ENCODE results near the gene DLL1.

Gene DLL1

GRCh38 chr6:170279426-170279825, 11.5 kb downstream of the DLL1 start:
- Histone ChIP-seq H3K27me3 (replicated peaks; ENCODE audit: control insufficient read depth, insufficient read depth, low read length) (peaks cover 12% of the 10 kb centered on the region), H3K9me3 (ENCODE audit: control insufficient read depth, low read length) (no peaks in the 10 kb centered on the region), H3K4me3 (ENCODE audit: low read length) (no peak overlapping the region), H3K4me1 (ENCODE audit: control insufficient read depth, insufficient read depth, low read length) (peaks cover 18% of the 10 kb centered on the region), H3K9ac (ENCODE audit: low read length) (no peak overlapping the region), H3K36me3 (ENCODE audit: control insufficient read depth, insufficient read depth, low read length, severe bottlenecking) (no peaks in the 10 kb centered on the region)
- DNase-seq (ENCODE audit: low read depth): no peak

DNA sequence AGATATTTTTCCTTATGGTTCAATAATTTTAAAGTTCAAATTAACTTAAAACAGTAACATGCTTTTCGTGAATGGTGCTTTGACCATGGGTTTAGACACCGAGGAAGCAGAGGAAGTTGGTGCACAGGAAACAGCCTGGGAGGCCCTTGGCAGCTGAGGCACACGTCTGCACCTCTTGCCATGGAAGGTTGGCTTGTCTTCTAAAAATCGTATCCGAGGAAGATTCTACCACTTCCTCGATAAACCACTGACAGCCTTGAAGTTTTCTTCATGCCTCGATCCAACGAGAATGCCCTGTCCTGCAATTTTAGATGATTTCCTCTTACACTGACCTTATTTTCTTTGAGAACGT, 12.2 kb downstream of the DLL1 start:
- Histone ChIP-seq H3K4me3 (ENCODE audit: low read length) (no peak overlapping the region), H3K9me3 (ENCODE audit: control insufficient read depth, low read length) (no peaks in the 10 kb centered on the region), H3K36me3 (ENCODE audit: control insufficient read depth, insufficient read depth, low read length, severe bottlenecking) (no peaks in the 10 kb centered on the region), H3K9ac (ENCODE audit: low read length) (no peak overlapping the region), H3K4me1 (ENCODE audit: control insufficient read depth, insufficient read depth, low read length) (peaks cover 18% of the 10 kb centered on the region), H3K27me3 (replicated peaks; ENCODE audit: control insufficient read depth, insufficient read depth, low read length) (peaks cover 19% of the 10 kb centered on the region)
- DNase-seq (ENCODE audit: low read depth): no peak

GRCh38 chr6:170277893-170278742, 12.8 kb downstream of the DLL1 start:
- peaks cover 24% of the 10 kb centered on the region for H3K27me3 ChIP-seq (replicated peaks; ENCODE audit: control insufficient read depth, insufficient read depth, low read length)
- no peaks in the 10 kb centered on the region for H3K36me3 ChIP-seq (ENCODE audit: control insufficient read depth, insufficient read depth, low read length, severe bottlenecking)
- peaks cover 18% of the 10 kb centered on the region for H3K4me1 ChIP-seq (ENCODE audit: control insufficient read depth, insufficient read depth, low read length)
- no peak overlapping the region for H3K4me3 ChIP-seq (ENCODE audit: low read length)
- no peaks in the 10 kb centered on the region for H3K9me3 ChIP-seq (ENCODE audit: control insufficient read depth, low read length)
- DNase-seq (ENCODE audit: low read depth): no peak
- H3K9ac ChIP-seq (ENCODE audit: low read length): no peak overlapping the region

DNA sequence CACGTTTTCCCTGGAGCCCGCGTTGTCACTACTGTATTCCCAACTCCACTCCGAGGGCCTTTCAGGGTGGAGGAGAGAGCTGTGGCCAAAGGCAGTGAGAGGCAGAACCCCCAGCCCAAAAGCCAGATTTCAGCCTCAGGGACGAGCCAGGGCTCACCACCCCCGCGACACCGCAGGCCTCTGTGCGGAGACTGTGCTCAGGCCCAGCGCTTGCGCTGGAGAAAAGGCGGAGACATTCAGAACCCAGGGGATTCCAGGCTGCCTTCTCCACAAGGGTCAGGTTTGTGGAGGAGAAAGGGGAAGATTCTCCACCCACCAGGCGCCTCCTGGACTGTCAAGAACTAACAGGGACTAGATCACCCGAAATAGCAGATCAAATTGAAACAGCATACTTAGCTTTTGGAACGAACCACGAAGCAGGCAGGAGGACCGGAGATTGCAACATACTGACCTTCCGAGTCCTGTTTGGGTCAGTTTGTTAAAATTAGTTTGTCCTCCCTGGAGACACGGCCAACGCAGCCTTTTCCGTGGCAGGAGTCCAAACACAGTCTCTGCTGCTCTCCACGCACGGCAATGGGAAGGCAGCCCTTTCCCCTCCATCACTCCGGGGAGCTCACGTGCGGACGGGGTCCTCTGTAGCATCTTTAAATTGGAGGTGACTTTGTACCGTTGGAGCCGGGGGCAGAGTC, 14.4 kb downstream of the DLL1 start:
- DNase-seq (ENCODE audit: low read depth): no peak
- Histone ChIP-seq H3K9ac (ENCODE audit: low read length) (peak overlapping the region; percentile 64), H3K9me3 (ENCODE audit: control insufficient read depth, low read length) (no peaks in the 10 kb centered on the region), H3K4me1 (ENCODE audit: control insufficient read depth, insufficient read depth, low read length) (peaks cover 18% of the 10 kb centered on the region), H3K27me3 (replicated peaks; ENCODE audit: control insufficient read depth, insufficient read depth, low read length) (peaks cover 31% of the 10 kb centered on the region), H3K36me3 (ENCODE audit: control insufficient read depth, insufficient read depth, low read length, severe bottlenecking) (no peaks in the 10 kb centered on the region), H3K4me3 (ENCODE audit: low read length) (peak overlapping the region; percentile 5)

- Histone ChIP-seq H3K36me3 (ENCODE audit: control insufficient read depth, insufficient read depth, low read length, severe bottlenecking) (no peaks in the 10 kb centered on the region), H3K4me1 (ENCODE audit: control insufficient read depth, insufficient read depth, low read length) (peaks cover 20% of the 10 kb centered on the region), H3K9me3 (ENCODE audit: control insufficient read depth, low read length) (no peaks in the 10 kb centered on the region), H3K4me3 (ENCODE audit: low read length) (no peak overlapping the region), H3K9ac (ENCODE audit: low read length) (no peak overlapping the region), H3K27me3 (replicated peaks; ENCODE audit: control insufficient read depth, insufficient read depth, low read length) (peaks cover 31% of the 10 kb centered on the region)
- no peak for DNase-seq (ENCODE audit: low read depth)
Observed at GRCh38 chr6:170274713-170275560, 15.9 kb downstream of the DLL1 start.

- Histone ChIP-seq H3K9ac (ENCODE audit: low read length) (no peak overlapping the region), H3K27me3 (replicated peaks; ENCODE audit: control insufficient read depth, insufficient read depth, low read length) (peaks cover 31% of the 10 kb centered on the region), H3K4me1 (ENCODE audit: control insufficient read depth, insufficient read depth, low read length) (peaks cover 22% of the 10 kb centered on the region), H3K9me3 (ENCODE audit: control insufficient read depth, low read length) (no peaks in the 10 kb centered on the region), H3K36me3 (ENCODE audit: control insufficient read depth, insufficient read depth, low read length, severe bottlenecking) (no peaks in the 10 kb centered on the region), H3K4me3 (ENCODE audit: low read length) (no peak overlapping the region)
- DNase-seq (ENCODE audit: low read depth): no peak
Observed at GRCh38 chr6:170273681-170274080, 17.2 kb downstream of the DLL1 start.

DNA sequence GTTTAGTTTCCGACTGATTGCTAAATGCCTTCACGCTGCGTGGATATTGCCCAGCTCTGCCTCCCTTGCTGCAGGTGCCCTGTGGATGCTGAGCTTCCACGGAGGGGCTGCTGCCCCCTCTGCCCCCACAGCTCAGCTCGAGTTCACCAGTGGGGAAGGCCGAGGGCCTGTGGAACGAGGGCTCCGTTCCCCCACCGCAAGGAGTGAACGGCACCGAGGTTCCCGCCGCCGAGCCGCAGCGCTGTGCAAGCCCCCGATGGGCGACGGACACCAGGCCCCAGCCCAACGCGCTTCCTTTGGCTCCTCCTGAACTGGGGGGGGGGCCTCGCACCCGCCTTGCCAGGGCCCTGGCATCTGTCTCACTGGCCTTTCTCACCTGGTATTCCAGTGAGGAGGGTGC, 17.7 kb downstream of the DLL1 start:
- DNase-seq (ENCODE audit: low read depth): no peak
- no peak overlapping the region for H3K4me3 ChIP-seq (ENCODE audit: low read length)
- peaks cover 31% of the 10 kb centered on the region for H3K27me3 ChIP-seq (replicated peaks; ENCODE audit: control insufficient read depth, insufficient read depth, low read length)
- no peak overlapping the region for H3K9ac ChIP-seq (ENCODE audit: low read length)
- no peaks in the 10 kb centered on the region for H3K9me3 ChIP-seq (ENCODE audit: control insufficient read depth, low read length)
- no peaks in the 10 kb centered on the region for H3K36me3 ChIP-seq (ENCODE audit: control insufficient read depth, insufficient read depth, low read length, severe bottlenecking)
- peaks cover 22% of the 10 kb centered on the region for H3K4me1 ChIP-seq (ENCODE audit: control insufficient read depth, insufficient read depth, low read length)

- Histone ChIP-seq H3K27me3 (replicated peaks; ENCODE audit: control insufficient read depth, insufficient read depth, low read length) (peaks cover 31% of the 10 kb centered on the region), H3K9ac (ENCODE audit: low read length) (no peak overlapping the region), H3K36me3 (ENCODE audit: control insufficient read depth, insufficient read depth, low read length, severe bottlenecking) (no peaks in the 10 kb centered on the region), H3K9me3 (ENCODE audit: control insufficient read depth, low read length) (no peaks in the 10 kb centered on the region), H3K4me1 (ENCODE audit: control insufficient read depth, insufficient read depth, low read length) (peaks cover 22% of the 10 kb centered on the region), H3K4me3 (ENCODE audit: low read length) (no peak overlapping the region)
- no peak for DNase-seq (ENCODE audit: low read depth)
Observed at GRCh38 chr6:170272341-170273065, 18.4 kb downstream of the DLL1 start.

GRCh38 chr6:170271771-170272314, 19.0 kb downstream of the DLL1 start:
- H3K9ac ChIP-seq (ENCODE audit: low read length): no peak overlapping the region
- DNase-seq (ENCODE audit: low read depth): no peak
- H3K4me1 ChIP-seq (ENCODE audit: control insufficient read depth, insufficient read depth, low read length): peaks cover 20% of the 10 kb centered on the region
- H3K27me3 ChIP-seq (replicated peaks; ENCODE audit: control insufficient read depth, insufficient read depth, low read length): peaks cover 31% of the 10 kb centered on the region
- H3K4me3 ChIP-seq (ENCODE audit: low read length): no peak overlapping the region
- no peaks in the 10 kb centered on the region for H3K36me3 ChIP-seq (ENCODE audit: control insufficient read depth, insufficient read depth, low read length, severe bottlenecking)
- H3K9me3 ChIP-seq (ENCODE audit: control insufficient read depth, low read length): no peaks in the 10 kb centered on the region

DNA sequence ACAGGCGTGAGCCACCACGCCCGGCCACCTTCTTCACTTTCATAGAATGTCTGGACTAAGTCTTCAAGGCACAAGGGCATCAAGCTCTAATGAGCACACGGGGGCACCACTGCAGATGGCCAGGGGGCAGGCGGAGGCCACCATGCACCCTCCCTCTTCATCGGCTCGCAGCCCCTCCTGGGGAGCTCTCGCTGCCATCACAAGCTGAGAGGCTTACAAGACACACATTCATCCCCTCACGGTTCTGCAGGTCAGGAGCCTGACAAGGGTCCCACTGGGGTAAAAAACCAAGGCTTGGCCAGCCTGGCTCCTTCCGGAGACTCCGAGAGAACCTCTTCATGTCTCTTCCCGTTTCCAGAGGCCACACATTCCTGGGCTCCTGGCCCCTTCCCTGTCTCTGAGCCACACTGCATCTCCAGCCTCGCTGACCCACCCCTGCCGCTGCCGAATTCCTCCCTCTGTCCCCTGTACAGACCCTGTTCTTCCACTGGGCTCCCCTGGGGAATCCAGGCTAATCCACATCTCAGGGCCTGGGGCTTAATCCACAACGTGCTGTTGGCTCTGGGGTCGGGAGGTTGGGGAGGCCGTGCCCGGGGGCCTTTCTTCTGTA, 19.8 kb downstream of the DLL1 start:
- Histone ChIP-seq H3K4me1 (ENCODE audit: control insufficient read depth, insufficient read depth, low read length) (peaks cover 15% of the 10 kb centered on the region), H3K9ac (ENCODE audit: low read length) (no peak overlapping the region), H3K9me3 (ENCODE audit: control insufficient read depth, low read length) (no peaks in the 10 kb centered on the region), H3K27me3 (replicated peaks; ENCODE audit: control insufficient read depth, insufficient read depth, low read length) (peaks cover 31% of the 10 kb centered on the region), H3K36me3 (ENCODE audit: control insufficient read depth, insufficient read depth, low read length, severe bottlenecking) (no peaks in the 10 kb centered on the region), H3K4me3 (ENCODE audit: low read length) (no peak overlapping the region)
- no peak for DNase-seq (ENCODE audit: low read depth)

All from adipocyte (in vitro differentiated cells).